Esophagus muscularis mucosa (tissue), 4 donors: Measurements from ENCODE around the gene AQP6.

ENCODE experiments used
- EP300 ChIP-seq: sonication (generic); formaldehyde crosslinking; IDR thresholded peaks from one replicate; pipeline ENCODE4 v1.6.1; 2017; ENCODE audit warnings: antibody characterized with exemption
- POLR2A ChIP-seq: fragments of 450-650 bp; IDR thresholded peaks from one replicate; pipeline ENCODE4 v1.6.1; 2017; ENCODE audit warnings: antibody characterized with exemption, moderate library complexity, mild to moderate bottlenecking, low read depth
- TF ChIP-seq, protein P1 (sequence below), 3 experiments: fragments of 200-600 bp in 2 of 3; fragments of 450-650 bp in 1 of 3; sonication (generic) in 2 of 3; IDR thresholded peaks; one replicate each; pipeline ENCODE4 v1.5.1; 2017 to 2019; ENCODE audit warnings: antibody characterized with exemption in 3 of 3, mild to moderate bottlenecking in 2 of 3, moderate library complexity in 1 of 3

DNA sequence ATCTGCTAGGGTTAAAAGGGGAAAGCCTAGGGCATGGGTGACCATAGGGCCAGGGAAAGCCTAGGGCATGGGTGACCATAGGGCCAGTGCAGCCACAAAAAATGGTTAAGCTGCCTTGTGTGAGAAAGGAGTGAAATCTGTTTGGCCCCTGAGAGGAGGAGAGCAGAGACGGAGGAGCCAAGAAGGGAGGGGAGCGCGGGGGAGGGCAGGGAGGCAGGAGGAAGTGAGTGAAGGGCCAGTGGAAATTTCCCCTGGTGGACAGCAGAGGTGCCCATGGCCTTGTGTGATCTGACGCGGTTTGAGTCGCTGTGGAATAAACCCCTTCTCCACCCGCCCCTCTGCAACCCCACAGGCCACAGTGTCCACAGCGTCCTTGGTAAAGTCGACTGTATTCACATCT, 618 bp upstream of the AQP6 start:
- TF ChIP-seq, protein P1, sequence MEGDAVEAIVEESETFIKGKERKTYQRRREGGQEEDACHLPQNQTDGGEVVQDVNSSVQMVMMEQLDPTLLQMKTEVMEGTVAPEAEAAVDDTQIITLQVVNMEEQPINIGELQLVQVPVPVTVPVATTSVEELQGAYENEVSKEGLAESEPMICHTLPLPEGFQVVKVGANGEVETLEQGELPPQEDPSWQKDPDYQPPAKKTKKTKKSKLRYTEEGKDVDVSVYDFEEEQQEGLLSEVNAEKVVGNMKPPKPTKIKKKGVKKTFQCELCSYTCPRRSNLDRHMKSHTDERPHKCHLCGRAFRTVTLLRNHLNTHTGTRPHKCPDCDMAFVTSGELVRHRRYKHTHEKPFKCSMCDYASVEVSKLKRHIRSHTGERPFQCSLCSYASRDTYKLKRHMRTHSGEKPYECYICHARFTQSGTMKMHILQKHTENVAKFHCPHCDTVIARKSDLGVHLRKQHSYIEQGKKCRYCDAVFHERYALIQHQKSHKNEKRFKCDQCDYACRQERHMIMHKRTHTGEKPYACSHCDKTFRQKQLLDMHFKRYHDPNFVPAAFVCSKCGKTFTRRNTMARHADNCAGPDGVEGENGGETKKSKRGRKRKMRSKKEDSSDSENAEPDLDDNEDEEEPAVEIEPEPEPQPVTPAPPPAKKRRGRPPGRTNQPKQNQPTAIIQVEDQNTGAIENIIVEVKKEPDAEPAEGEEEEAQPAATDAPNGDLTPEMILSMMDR (IDR thresholded peaks at IDR 0.05) = no peak
- TF ChIP-seq POLR2A = no peak
- no peak for TF ChIP-seq EP300
